HG02759 (cell line): ENCODE results near the gene DSC1.
A peak's percentile ranks its signal among the peaks of the same experiment; 100 is the strongest.

Experiments used
- ATAC-seq: cut with Tn5 transposase; IDR thresholded peaks from one replicate; pipeline ENCODE4 v1.9.1; 2021; ENCODE audit warnings: mild to moderate bottlenecking, moderate library complexity; ENCODE audit not compliant: unreplicated experiment

The DSC1 gene, protein sequence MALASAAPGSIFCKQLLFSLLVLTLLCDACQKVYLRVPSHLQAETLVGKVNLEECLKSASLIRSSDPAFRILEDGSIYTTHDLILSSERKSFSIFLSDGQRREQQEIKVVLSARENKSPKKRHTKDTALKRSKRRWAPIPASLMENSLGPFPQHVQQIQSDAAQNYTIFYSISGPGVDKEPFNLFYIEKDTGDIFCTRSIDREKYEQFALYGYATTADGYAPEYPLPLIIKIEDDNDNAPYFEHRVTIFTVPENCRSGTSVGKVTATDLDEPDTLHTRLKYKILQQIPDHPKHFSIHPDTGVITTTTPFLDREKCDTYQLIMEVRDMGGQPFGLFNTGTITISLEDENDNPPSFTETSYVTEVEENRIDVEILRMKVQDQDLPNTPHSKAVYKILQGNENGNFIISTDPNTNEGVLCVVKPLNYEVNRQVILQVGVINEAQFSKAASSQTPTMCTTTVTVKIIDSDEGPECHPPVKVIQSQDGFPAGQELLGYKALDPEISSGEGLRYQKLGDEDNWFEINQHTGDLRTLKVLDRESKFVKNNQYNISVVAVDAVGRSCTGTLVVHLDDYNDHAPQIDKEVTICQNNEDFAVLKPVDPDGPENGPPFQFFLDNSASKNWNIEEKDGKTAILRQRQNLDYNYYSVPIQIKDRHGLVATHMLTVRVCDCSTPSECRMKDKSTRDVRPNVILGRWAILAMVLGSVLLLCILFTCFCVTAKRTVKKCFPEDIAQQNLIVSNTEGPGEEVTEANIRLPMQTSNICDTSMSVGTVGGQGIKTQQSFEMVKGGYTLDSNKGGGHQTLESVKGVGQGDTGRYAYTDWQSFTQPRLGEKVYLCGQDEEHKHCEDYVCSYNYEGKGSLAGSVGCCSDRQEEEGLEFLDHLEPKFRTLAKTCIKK

DNA sequence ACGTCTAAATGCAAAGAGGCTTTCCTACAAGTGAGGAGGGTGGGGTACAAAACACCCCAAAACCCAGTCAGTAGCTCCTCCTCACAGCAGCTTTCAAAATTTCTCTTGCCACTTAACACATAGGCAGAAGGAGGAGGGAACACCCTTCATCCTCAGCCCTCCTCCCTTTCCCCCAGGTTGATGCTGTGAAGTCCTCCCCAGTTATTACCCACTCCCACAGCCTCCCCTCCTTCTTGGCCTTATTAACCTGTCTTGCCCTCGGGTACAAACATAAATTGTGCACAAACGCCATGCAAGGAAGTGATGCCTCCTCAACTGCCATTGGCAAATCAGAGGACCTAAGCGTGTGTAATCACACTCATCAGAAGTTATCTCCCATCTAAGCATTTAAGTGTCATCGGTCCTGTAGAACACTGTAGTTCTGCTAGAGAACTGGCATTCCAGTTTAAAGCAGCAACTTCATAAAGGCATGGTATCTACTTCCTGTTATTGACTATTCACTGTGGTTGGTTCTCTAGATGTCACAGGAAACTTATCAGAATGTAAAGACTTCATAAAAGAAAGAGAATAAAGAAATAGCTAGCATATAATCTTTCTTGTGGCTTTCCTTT lies at the start of gene DSC1:
Gene DSC1 (minus strand): TSS at position 32 of the 611 bp plus-strand sequence. CDS start 262 bp downstream, outside the sequence.
- no peak for ATAC-seq

- ATAC-seq: no peak
Measured at GRCh38 chr18:31211047-31211446, 48.4 kb upstream of the DSC1 start.

DNA sequence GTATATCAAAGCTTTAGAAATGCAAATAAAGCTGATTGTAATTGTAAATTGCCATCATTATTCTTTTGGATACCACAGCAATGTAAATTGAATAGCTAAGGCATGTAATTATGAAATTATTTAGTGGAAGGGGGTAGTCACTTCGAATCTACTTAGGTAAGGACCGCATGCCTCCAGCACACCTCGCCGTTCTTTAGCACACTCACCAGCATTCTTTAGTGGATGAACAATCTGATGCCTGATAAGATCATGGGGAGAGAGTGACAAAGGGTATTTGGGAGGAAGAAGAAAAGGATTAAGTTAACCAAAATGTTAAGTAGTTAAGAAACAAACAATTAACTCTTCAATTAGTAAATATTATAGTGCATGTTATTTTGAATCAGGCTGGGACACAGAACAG lies 46.4 kb upstream of the DSC1 start:
- no peak for ATAC-seq

GRCh38 chr18:31207391-31207790 lies 44.7 kb upstream of the DSC1 start:
- no peak for ATAC-seq

DNA sequence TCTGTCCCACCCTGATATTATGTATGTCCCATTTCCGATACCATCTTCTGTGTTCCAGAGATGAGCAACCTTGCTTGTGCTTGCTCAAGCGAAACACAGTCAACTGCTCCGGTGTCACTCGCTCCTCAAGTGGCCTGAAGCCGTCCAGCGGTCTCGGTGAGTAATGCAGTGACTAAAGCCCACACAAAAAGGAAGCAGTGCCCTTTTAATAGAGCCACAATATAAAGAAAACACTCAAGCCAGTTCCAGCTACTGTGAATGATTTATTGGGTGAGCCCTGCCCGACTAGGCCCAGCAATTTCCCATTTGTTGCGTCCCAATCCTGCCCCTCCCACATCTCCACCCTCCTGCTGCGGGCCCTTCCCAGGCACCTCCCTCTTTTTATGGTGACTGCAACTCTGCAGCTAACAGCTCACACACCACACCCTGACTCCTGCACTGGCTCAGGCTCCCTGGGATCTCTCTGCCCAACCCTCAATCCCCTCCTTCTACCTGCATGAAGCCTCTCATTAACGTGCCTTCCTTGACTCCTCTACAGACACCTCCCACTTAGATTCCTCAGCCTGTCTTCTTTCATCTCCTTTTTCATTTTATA lies 44.2 kb upstream of the DSC1 start:
- peak; percentile 91 for ATAC-seq

DNA sequence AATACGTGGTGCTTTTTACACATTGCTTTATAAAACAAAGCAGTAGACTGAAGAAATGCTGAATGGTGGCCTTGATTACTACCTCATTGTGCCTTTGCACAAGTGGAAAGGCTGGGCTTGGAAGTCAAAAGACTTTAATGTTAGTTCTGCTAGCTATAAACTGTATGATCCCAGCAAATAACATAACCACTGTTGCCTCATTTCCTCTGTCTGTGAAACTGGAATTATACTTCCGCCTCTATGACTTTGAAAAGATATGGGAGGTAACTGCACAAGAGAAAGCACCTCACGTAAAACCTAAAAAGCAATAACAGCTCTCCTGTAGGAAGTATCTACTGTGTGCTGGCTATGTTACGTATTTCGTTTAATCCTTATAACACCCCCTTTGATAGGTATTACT lies 43.4 kb upstream of the DSC1 start:
- ATAC-seq: no peak

DNA sequence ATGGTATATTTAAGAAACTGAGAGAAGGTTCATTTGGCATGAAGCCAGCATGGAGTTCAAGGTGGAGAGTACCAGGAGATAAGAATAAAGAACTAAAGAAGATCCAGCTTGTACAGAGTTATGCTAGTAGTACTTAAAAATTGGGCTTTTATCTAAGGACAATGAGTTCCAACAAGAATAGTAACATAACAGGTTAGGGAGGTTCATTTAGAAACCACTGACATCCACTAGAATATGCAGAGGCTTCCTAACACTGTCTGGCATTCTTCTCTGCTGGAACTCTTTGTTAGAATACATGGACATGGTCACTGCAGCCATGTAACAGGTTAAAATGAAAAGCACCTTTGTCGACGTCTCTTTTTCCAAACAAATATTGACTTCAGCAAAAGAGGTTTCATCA lies 42.6 kb upstream of the DSC1 start:
- ATAC-seq: no peak

DNA sequence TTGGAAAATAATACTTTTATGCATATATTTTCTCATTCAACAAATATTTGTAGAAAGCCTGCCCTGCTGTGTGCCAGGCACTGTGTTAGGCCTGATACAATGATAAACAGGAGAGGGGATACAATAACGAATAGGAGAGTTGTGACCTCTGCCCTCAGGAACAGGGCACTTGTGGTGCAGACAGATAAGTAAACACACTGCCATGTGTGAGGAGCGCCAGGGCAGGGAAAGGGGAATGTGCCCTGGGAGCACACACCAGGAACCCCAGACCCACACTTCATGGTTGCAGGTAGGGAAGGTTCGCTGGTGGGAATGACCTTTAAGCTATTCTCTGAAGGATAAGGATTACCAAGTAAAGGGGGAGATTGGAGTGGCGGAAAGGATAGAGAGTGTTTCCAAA lies 42.2 kb upstream of the DSC1 start:
- no peak for ATAC-seq

- ATAC-seq: no peak
Measured at GRCh38 chr18:31204166-31204565, 41.5 kb upstream of the DSC1 start.

- ATAC-seq: no peak
Measured at GRCh38 chr18:31203794-31204148, 41.1 kb upstream of the DSC1 start.

GRCh38 chr18:31203096-31203793 lies 40.6 kb upstream of the DSC1 start:
- ATAC-seq: no peak

DNA sequence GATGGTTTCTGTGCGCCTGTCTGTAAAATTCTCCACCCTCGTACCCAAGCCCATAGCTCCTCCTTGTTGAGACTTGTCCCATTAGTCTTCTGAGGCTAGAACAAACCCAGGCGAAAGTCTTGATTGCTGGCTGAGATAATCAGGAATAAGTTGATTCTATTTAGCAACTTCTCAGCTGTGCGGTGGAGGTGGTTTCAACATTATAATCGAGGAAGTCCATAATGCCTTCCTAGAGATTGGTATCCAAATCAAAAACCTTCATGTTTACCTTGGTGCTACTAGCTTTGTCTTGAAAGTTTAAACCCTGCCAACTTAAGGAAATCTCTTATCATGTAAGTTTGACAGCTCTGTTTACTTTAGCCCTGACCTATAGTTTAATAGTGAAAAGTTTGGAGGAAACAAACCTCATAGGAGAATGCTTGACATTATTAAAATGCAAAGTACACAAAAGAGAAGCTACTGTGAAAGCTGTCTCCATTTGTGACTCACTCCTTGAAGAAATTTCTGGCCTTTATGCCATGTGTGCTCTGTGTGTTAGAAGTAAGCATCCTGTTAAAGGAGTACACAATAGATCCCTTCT lies 36.6 kb upstream of the DSC1 start:
- ATAC-seq: no peak

GRCh38 chr18:31197676-31198075 lies 35.0 kb upstream of the DSC1 start:
- ATAC-seq: no peak

DNA sequence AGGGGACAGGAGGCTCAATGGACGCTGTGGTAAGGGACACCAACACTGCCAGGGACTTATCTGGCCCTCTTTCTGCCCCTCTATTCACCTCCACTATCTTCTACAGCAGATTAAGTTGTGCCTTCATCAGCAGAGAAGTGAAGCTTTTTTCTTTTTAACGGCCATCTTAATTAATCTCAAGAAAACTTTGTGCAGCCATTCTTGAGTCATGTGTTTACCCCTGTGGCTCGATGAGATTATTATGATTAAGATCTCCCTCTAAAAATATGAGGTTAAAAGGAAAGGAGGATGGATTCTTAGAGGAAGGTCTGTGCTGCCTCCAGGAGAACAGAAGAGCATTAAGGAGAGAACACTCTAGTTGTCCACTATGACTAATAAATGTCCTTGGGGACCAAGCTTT lies 32.4 kb upstream of the DSC1 start:
- no peak for ATAC-seq

DNA sequence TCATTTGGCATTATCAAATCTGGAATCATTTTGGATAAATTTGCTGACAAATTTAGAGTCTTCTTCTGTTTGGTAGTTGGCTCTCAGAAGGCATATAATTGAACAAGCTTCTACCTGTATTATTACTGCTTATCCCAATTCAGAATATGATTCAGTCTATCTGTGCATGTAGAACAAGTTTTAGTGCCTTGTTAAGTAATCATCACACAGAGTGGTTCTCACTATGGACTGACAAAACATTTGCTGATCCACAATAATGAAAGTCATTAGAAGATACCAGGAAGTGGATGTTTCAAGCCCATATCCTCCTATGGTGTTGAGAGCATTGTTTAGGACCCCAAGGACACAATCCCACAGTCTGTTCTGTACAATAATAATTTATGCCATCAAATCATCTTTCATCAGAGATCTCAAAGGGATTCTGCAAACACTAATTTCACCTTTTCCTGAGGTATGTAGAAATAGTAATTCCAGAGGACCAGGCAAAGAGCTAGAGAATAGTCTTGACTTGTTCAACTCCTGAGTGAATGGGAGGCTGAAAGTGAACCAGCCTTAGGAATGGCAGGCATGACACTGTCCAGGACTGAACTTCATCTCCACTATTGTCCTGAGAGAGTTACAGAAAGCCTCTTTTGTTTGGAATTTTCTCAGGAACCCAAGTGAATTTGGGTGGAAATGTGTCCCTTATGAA lies 29.6 kb upstream of the DSC1 start:
- no peak for ATAC-seq

DNA sequence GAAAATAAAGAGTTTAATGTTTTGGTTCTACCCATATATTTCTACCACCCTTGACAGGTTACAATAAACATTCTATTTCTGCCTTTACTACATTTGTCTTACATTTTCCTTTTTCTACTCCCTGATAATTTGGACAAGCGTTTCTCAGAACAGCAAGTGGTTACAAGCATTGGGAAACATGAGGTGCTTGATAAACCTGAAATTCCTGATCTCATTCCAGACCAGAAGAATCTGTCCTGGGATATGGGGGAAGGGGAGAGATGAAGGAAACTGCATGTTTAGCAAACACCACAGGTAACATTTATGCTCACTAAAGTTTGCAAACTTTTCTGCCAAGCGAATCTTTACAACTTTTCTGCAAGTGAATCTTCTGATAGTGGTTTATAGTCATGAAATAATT lies 28.3 kb upstream of the DSC1 start:
- ATAC-seq: no peak

- no peak for ATAC-seq
Measured at GRCh38 chr18:31189757-31190156, 27.1 kb upstream of the DSC1 start.

- no peak for ATAC-seq
Measured at GRCh38 chr18:31185186-31185950, 22.7 kb upstream of the DSC1 start.

DNA sequence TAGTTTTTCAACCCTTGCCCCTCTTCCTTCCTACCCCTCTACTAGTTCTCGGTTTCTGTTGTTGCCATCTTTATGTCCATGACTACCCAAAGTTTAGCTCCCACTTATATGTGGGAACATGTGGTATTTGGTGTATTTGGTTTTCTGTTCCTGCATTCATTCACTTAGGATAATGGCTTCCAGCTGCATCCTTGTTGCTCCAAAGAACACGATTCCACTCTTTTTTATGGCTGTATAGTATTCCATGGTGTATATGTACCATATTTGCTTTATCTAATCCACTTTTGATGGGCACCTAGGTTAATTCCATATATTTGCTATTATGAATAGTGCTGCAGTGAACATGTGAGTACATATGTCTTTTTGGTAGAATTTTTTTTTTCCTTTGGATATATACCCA lies 20.6 kb upstream of the DSC1 start:
- ATAC-seq: no peak
